Prostate gland (tissue), 2 donors: ENCODE results near the gene CCL4.

Experiments used
- POLR2A ChIP-seq: fragments of 450-650 bp; IDR thresholded peaks from one replicate; pipeline ENCODE4 v1.6.1; 2016; ENCODE audit warnings: antibody characterized with exemption, mild to moderate bottlenecking
- TF ChIP-seq, protein P1 (sequence below), 4 experiments: fragments of 200-600 bp in 2 of 4; fragments of 450-650 bp in 2 of 4; sonication (generic) in 2 of 4; IDR thresholded peaks; 1 replicate in 3 of 4; 2 replicates in 1 of 4; pipeline ENCODE4 v1.5.1; 2016 to 2019; ENCODE audit warnings: antibody characterized with exemption in 4 of 4, mild to moderate bottlenecking in 2 of 4, moderate library complexity in 2 of 4

DNA sequence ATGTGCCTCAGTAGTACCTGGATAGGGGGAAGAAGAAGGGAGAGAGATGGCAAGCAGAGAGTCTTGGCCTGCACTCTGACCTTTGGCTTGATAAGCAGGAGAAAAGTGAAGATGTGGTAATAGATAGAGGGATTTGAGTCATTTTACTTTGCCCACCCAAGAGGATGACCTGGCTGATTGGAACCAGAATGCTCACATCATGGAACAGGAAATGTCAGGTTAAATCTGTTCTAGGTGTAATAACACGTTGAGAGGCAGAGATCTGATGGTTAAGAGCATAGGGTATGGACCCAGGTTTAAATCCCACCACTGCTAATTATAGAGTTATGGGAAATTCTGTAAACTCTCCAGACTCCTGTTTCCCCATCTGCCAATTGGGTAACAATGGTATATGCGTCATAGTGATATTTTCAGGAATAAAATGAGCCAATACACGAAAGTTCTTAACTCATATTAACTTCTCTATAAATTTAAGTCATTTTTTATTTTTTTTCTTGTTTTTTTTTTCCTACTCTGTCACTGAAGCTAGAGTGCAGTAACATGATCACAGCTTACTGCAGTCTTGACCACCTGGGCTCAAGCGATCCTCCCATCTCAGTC, 47.6 kb upstream of the CCL4 start:
- TF ChIP-seq, protein P1, sequence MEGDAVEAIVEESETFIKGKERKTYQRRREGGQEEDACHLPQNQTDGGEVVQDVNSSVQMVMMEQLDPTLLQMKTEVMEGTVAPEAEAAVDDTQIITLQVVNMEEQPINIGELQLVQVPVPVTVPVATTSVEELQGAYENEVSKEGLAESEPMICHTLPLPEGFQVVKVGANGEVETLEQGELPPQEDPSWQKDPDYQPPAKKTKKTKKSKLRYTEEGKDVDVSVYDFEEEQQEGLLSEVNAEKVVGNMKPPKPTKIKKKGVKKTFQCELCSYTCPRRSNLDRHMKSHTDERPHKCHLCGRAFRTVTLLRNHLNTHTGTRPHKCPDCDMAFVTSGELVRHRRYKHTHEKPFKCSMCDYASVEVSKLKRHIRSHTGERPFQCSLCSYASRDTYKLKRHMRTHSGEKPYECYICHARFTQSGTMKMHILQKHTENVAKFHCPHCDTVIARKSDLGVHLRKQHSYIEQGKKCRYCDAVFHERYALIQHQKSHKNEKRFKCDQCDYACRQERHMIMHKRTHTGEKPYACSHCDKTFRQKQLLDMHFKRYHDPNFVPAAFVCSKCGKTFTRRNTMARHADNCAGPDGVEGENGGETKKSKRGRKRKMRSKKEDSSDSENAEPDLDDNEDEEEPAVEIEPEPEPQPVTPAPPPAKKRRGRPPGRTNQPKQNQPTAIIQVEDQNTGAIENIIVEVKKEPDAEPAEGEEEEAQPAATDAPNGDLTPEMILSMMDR (IDR thresholded peaks at IDR 0.05) = no peak
- TF ChIP-seq POLR2A = no peak
